ENCODE data around the gene VSTM2B.

The VSTM2B gene

GRCh38 chr19:29528946-29529645 lies 3.3 kb downstream of the VSTM2B start:
- no peak for TF ChIP-seq CTCF (IDR thresholded peaks at IDR 0.05; ENCODE audit: extremely low read depth, insufficient read depth, missing control alignments)
- in situ Hi-C loops (cut with MboI; ENCODE audit: low pct_unique_long_range_greater_than_20kb, low sequenced_read_pairs, unreplicated experiment), result no loop called here

GRCh38 chr19:29529646-29530539 lies 4.1 kb downstream of the VSTM2B start:
- TF ChIP-seq CTCF (IDR thresholded peaks at IDR 0.05; ENCODE audit: extremely low read depth, insufficient read depth, missing control alignments), result no peak

More at GRCh38 chr19:29528946-29529645, 3.3 kb downstream of the VSTM2B start:
- no peak for DNase-seq (ENCODE audit: low spot score)

GRCh38 chr19:29530540-29531457 lies 5.0 kb downstream of the VSTM2B start:
- in situ Hi-C loops (cut with MboI; ENCODE audit: low pct_unique_long_range_greater_than_20kb, low sequenced_read_pairs, unreplicated experiment), result no loop called here
- no peak for DNase-seq (ENCODE audit: low spot score)
- TF ChIP-seq CTCF (IDR thresholded peaks at IDR 0.05; ENCODE audit: extremely low read depth, insufficient read depth, missing control alignments), result no peak

More at GRCh38 chr19:29529646-29530539, 4.1 kb downstream of the VSTM2B start:
- in situ Hi-C loops (cut with MboI; ENCODE audit: low pct_unique_long_range_greater_than_20kb, low sequenced_read_pairs, unreplicated experiment), result no loop called here
- no peak for DNase-seq (ENCODE audit: low spot score)

- TF ChIP-seq CTCF (IDR thresholded peaks at IDR 0.05; ENCODE audit: extremely low read depth, insufficient read depth, missing control alignments), result no peak
- no peak for DNase-seq (ENCODE audit: low spot score)
- in situ Hi-C loops (cut with MboI; ENCODE audit: low pct_unique_long_range_greater_than_20kb, low sequenced_read_pairs, unreplicated experiment), result no loop called here
Observed at GRCh38 chr19:29531458-29532025, 5.7 kb downstream of the VSTM2B start.

GRCh38 chr19:29532097-29532496 lies 6.3 kb downstream of the VSTM2B start:
- in situ Hi-C loops (cut with MboI; ENCODE audit: low pct_unique_long_range_greater_than_20kb, low sequenced_read_pairs, unreplicated experiment), result no loop called here

More at GRCh38 chr19:29532097-29532496, 6.3 kb downstream of the VSTM2B start:
- DNase-seq (ENCODE audit: low spot score), result no peak
- TF ChIP-seq CTCF (IDR thresholded peaks at IDR 0.05; ENCODE audit: extremely low read depth, insufficient read depth, missing control alignments), result no peak
